ENCODE results near the gene UGT1A8.

DNA sequence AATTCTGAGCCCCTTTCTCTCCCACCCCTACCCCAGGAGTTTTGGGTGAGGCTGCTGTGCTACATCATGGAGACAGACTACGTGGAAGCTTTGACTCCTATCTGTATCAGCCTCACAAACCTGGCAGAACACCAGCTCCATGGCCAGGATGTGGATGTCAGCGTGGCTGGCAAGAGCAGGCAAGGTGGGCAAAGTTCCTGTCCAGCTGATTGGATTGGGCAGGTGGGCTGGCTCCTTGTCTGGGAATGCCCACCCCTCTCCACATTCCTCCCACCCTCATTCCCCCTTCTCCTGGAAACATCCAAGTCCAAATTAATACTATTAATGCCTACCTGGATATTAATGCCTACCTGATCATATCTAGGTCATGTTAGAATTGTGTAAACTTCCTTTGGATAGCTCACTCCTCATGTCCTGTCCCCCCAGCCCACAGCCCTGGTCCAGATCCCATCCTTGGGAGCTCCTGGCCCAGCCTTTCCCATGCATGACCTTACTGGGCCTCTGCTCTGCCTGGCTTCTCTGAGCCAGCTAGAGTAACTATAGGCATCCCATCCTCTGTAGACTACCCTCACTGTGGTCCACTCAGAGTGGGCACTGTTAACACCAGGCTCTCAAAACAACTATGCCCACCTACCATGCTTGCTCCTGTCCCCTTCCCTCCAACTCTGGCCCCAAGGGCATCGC, 184.8 kb downstream of the UGT1A8 start:
- TF ChIP-seq, protein P1, sequence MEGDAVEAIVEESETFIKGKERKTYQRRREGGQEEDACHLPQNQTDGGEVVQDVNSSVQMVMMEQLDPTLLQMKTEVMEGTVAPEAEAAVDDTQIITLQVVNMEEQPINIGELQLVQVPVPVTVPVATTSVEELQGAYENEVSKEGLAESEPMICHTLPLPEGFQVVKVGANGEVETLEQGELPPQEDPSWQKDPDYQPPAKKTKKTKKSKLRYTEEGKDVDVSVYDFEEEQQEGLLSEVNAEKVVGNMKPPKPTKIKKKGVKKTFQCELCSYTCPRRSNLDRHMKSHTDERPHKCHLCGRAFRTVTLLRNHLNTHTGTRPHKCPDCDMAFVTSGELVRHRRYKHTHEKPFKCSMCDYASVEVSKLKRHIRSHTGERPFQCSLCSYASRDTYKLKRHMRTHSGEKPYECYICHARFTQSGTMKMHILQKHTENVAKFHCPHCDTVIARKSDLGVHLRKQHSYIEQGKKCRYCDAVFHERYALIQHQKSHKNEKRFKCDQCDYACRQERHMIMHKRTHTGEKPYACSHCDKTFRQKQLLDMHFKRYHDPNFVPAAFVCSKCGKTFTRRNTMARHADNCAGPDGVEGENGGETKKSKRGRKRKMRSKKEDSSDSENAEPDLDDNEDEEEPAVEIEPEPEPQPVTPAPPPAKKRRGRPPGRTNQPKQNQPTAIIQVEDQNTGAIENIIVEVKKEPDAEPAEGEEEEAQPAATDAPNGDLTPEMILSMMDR (IDR thresholded peaks at IDR 0.05 in 8 of 11, conservative IDR thresholded peaks at IDR 0.05 in 3 of 11): no peak
- no peak for TF ChIP-seq POLR2A (IDR thresholded peaks at IDR 0.05)

All from spleen (tissue), 7 donors.